NCI-H526 (cell line): ENCODE measurements around the gene CACNA1A.
"Not testable (repeated sequence)": the region's sequence is repeated elsewhere in the genome, so short reads cannot be mapped to it uniquely, and the experiment has no call there.

Experiments used
- DNase-seq, 2 experiments: peaks; one replicate each; lab custom pipeline; 2025; lab: John Stamatoyannopoulos, UW

Gene CACNA1A

DNA sequence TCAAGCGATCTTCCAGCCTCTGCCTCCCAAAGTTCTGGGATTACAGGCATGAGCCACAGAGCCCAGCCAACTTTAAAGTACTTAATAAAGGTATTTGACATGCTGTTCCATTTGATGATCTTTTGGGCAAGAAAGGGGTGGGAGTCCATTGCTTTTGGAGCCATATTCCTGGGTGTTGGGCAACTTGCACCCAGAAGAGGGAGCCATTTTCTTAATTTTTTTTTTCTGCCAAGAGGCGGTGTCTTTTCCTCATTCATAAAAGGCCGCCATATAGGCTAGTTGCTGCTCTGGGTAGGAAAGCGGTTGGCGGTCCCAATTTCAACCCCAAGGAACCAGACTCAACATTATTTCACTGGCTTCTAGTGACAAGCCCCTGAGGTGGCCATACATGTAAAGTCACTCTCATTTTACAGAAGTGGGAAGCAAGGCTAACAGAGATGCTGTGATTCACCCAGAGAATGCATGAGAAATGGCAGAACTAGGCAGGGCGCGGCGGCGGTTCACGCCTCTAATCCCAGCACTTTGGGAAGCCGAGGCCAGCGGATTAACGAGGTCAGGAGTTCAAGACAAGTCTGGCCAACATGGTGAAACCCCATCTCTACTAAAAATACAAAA lies 139.6 kb downstream of the CACNA1A start:
- peak in 1 of 2 experiments; percentile 14 for DNase-seq

GRCh38 chr19:13363954-13364353 lies 142.3 kb downstream of the CACNA1A start:
- no peak for DNase-seq

- no peak for DNase-seq
Measured at GRCh38 chr19:13363245-13363644, 143.0 kb downstream of the CACNA1A start.

DNA sequence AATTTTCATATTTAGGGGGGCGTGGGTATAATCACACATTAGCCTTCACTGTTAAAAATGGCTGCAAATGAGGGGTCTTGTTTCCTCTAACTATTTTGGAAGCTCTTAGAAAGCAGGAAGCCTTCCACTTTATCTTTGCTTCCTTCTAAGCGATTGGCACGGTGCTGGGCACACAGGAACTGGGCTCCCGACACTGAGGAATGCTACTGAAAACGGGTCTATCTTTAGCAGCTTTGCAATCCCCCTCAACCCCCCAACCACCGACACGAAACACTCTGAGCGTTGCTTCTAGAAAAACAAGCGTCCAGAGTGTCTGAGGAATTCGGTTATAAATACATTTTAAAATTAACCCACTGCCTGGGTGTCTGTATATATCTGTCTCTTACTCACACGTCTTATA lies 143.6 kb downstream of the CACNA1A start:
- DNase-seq = no peak

DNA sequence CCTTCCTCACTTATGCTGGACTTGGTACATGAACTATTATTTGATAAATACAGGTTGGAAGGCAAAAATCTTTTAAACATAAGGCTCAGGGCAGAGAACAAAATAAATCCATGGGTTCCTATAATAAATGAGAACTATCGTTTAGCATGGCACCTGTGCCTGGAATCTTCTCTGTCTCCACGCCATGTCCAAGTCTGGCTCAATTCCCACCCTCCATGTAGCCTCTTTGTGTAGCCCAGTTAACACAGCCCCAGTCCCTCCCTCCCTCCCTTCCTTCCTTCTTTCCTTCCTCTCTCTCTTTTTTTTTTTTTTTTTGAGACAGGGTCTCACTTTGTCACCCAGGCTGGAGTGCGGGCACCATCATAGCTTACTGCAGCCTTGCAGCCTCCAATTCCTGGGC lies 144.6 kb downstream of the CACNA1A start:
- DNase-seq = not testable (repeated sequence)

GRCh38 chr19:13356686-13357280 lies 149.5 kb downstream of the CACNA1A start:
- no peak for DNase-seq

DNA sequence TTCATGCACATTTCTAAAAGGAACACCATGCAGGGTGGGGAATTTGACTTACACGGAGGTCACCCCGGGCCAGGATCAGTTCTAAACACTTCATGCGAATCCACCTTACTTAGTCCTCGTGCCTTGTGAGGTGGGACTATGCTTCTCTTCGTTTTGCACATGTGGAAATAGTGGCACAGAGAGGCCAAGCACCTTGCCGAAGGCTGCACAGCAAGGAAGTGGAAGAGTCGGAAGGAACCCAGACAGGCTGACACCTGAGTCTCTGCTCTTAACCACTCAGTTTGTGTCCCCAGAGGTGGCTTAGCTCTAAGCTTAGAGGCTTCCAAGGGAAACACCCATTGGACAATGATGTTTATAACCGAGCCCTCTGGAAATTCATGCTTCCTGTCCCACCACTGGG lies 150.1 kb downstream of the CACNA1A start:
- no peak for DNase-seq

DNA sequence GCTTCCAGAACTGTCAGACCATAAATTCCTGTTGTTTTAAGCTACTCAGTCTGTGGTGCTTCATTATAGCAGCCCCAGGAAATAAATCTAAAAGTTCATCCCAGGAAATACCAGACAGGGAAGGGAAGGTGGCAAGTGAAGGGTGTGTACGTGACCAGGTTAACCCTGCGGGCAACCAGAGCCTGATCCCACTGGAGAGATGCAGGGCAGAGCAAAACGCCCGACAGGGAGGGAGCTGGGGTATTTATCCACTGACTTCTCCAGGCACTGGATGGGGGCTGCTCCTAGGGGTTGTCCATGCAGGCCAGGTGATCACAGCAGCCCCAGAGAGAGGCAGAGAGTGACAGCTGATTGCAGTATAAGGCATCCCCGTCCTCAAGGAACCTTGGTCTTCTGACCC lies 150.9 kb downstream of the CACNA1A start:
- DNase-seq = no peak

DNA sequence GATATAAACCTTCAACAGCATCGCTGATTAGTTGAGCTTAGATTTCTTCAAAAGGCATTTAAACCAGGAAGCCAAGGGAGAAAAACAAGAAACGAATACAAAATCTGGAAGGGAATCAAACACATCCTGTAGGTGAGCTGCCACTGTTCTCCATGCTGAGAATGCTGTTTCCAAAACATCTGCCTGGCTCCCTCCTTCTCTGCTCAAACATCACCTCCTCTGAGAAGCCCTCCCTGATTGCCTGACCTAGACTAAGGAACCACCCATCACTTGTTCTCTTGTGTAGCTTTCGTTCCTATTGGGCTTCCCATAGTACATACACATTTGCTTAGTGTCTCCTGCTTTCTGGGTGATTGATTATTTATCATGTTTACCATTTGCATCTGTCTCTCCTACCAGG lies 152.7 kb downstream of the CACNA1A start:
- no peak for DNase-seq

- no peak for DNase-seq
Measured at GRCh38 chr19:13350759-13351158, 155.5 kb downstream of the CACNA1A start.

- no peak for DNase-seq
Measured at GRCh38 chr19:13350072-13350471, 156.2 kb downstream of the CACNA1A start.

DNA sequence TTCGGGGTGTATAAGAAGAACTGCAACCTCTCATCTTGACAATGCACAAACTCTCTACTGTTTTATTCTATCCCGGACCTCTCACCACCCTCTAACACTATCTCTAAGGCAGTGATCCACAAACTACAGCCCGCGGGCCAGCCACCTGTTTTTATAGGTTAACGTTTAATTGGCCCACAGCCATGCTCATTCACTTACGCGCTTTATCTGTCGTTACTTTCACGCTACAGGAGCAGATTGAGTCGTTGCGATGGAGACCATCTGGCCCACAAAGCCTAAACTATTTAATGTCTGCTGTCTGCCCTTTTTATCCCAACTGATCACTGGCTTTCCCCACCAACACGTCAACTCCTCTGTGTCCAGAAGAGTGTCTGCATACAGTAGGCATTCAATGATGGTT lies 158.9 kb downstream of the CACNA1A start:
- no peak for DNase-seq

GRCh38 chr19:13343514-13343913 lies 162.8 kb downstream of the CACNA1A start:
- DNase-seq = no peak

GRCh38 chr19:13342672-13343071 lies 163.6 kb downstream of the CACNA1A start:
- no peak for DNase-seq

- DNase-seq = no peak
Measured at GRCh38 chr19:13339869-13340268, 166.4 kb downstream of the CACNA1A start.

DNA sequence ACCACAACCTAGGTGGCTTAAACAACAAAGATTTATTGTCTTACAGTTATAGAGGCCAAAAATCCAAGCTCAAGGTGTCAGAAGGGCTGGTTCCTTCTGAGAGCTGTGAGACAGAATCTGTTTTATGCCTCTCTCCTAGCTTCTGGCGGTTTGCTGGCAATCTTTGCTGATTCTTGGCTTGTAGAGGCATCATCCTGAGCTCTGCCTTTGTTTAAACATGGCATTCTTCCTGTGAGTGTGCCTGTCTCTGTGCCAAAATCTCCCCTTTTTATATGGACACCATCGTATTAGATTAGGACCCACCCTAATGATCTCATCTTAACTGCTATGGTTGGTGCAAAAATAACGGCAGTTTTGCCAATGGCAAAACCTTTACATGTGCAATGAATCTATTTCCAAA lies 169.1 kb downstream of the CACNA1A start:
- DNase-seq = no peak

GRCh38 chr19:13334801-13335481 lies 171.3 kb downstream of the CACNA1A start:
- no peak for DNase-seq

GRCh38 chr19:13330285-13330684 lies 176.0 kb downstream of the CACNA1A start:
- DNase-seq = no peak

- DNase-seq = no peak
Measured at GRCh38 chr19:13329766-13330165, 176.5 kb downstream of the CACNA1A start.

- no peak for DNase-seq
Measured at GRCh38 chr19:13328241-13328640, 178.0 kb downstream of the CACNA1A start.

DNA sequence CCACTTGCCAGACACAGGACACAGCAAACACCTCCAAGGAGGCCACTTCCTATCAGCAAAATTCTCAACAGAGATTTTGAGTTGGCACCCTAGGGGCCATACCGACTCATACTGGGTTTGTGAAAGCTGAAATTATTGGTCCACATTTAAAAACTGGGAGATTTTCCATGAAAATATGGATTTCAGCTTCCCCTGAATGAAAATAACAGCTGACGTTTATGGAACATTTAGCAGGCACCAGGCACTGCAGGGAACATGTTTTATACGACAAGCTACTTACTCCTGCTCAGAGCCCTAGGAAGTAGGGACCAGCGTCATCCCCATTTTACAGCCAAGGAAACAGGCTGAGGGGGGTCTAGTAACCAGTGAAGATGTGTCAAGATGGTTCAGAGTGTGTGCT lies 186.8 kb downstream of the CACNA1A start:
- no peak for DNase-seq

DNA sequence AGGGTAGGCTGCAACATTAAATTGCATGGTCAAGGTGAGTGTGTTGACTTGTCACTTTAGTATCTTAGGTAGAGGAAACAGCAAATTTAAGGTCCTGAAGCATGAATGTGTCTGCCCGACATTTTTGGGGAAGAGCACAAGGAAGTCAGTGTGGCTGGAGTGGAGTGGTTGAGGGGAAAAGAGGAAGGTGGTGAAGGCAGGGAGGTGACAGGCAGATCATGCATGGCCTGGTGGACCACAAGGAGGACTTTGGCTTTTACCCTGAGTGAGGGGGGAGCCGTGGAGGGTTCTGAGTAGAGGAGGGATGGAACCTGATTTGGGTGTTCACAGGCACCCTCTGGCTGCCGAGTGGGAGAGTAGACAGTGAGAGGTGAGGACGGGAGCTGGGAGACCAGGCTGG lies 188.1 kb downstream of the CACNA1A start:
- no peak for DNase-seq

DNA sequence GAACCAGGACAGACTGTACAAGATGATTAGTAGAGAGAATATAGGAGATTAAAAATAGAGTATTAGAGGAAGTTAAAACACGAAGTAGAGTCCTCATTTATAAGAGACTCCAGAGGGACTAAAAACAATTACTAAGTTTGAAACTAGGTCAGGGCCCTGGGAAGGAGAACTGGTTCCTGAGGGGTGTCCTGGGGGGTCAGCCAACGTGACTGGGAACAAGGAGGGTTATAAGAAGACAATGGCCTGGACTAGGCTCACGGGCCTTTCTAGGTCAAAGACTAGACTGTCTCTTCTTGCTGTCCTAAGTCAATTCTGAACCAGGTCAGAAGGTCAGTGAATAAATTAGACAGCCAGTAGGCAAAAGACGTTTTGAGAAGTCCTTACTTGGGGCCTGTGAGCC lies 190.8 kb downstream of the CACNA1A start:
- no peak for DNase-seq

DNA sequence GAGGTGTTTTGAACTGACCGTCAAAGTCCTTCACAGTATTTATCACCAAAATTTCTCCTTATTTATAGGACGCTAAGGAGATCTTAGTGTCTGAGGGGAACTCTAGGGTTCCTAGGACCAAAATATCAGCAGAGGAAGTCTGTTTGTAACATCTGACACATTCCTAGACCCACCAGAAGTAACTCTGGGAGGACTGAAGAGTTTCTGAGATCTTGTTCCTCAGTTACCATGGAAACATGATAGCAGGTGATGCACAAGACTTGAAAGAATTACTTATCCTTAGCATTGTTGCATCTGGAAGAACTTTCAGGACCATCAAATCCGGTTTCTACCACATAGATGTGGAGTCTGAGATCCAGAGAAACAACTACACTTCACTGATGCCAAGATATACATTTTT lies 191.5 kb downstream of the CACNA1A start:
- no peak for DNase-seq
